H1 (cell line): ENCODE data around the gene INKA2. TPM values are rescaled to one million over a fixed set of nuclear protein-coding genes. Genes with fewer than 3 reads are reported as not detected.

Experiments used
- HDAC2 ChIP-seq, 2 experiments: fragments of 300-600 bp in 1 of 2; sonication (generic) in 1 of 2; IDR thresholded peaks; 2 replicates each; pipeline ENCODE4 v1.6.1; 2011 to 2012; ENCODE audit warnings: low read depth in 2 of 2, low read length in 2 of 2, mild to moderate bottlenecking in 2 of 2, moderate library complexity in 2 of 2, borderline replicate concordance in 1 of 2, inconsistent platforms in 1 of 2
- JUND ChIP-seq: IDR thresholded peaks from 2 replicates; pipeline ENCODE4 v1.6.1; 2011; ENCODE audit warnings: mild to moderate bottlenecking, improper control_type of control experiment, low read length
- MAFK ChIP-seq: IDR thresholded peaks from 2 replicates; pipeline ENCODE4 v1.6.1; 2012; ENCODE audit warnings: low read depth, mild to moderate bottlenecking, improper control_type of control experiment, low read length
- NRF1 ChIP-seq: IDR thresholded peaks from 2 replicates; pipeline ENCODE4 v1.6.1; 2011; ENCODE audit warnings: mild to moderate bottlenecking, low read depth, low read length, improper control_type of control experiment
- SP2 ChIP-seq: IDR thresholded peaks from 2 replicates; pipeline ENCODE4 v1.6.1; 2012; ENCODE audit warnings: mild to moderate bottlenecking, low read length, inconsistent platforms
- polyA plus RNA-seq, 7 experiments: library from polyadenylated mRNA; depleted of rRNA in 3 of 7; stranded (reverse) in 5 of 7; unstranded in 2 of 7; fragments of >200 nt in 5 of 7; fragments of 200-250 nt in 2 of 7; gene quantifications; 1 replicate in 5 of 7; 2 replicates in 1 of 7; 4 replicates in 1 of 7; pipeline versions ENCODE4 v1.2.1 to v1.2.3, GENCODE V29; 2011 to 2013; ENCODE audit warnings: missing spikeins in 2 of 7, mixed read lengths in 2 of 7
- total RNA-seq: library from RNA; stranded (reverse); fragmentation: NEBNext Ultra II Directional; extraction: Animal tissue kit (Norgen Biotek cat#: 25700); gene quantifications from 2 replicates; pipeline ENCODE4 v1.2.1, GENCODE V29; 2021
- TF ChIP-seq, protein P1 (sequence below): fragments of 300-600 bp; sonication (generic); IDR thresholded peaks from 2 replicates; pipeline ENCODE4 v1.7.1; 2012; ENCODE audit warnings: low read length, moderate library complexity, mild to moderate bottlenecking, inconsistent platforms; ENCODE audit not compliant: insufficient replicate concordance
- TF ChIP-seq, protein P2 (sequence below), 3 experiments: IDR thresholded peaks; 1 replicate in 2 of 3; 2 replicates in 1 of 3; pipeline versions ENCODE4 v1.5.1 to v1.6.1; 2011; ENCODE audit warnings: low read length in 3 of 3, mild to moderate bottlenecking in 3 of 3, inconsistent platforms in 2 of 3, low read depth in 1 of 3, moderate library complexity in 1 of 3; ENCODE audit not compliant: insufficient read depth in 1 of 3; ENCODE audit errors: control extremely low read depth in 1 of 3
- TF ChIP-seq, protein P3 (sequence below): IDR thresholded peaks from 2 replicates; pipeline ENCODE4 v1.6.1; 2011; ENCODE audit warnings: low read length, improper control_type of control experiment

The INKA2 gene
- total and polyA plus RNA-seq, 2 of the 8 experiments (the other 6 are each of a cell fraction or from before 2014, with no cell fraction given), result 4.2 to 11.5 TPM

DNA sequence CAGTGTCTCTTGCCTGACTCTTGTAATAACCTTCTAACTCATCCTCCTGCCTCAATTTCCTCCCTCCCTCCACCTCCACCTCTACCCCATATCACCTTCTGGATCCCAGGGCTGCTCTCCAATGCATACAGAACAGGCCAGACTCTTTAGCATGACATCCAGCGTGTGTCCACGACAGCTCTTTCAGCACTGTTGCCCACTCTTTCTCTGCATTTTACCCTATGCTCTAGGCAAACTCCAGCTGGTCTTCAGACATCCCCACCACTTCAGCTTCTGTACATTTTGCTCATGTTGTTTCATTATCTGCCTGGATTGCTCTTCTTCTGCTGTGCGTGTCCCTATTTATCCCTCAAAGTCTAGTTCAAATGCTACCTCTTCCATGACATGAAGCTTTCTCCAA is 4.8 kb downstream of the INKA2 start (continued):
- TF ChIP-seq, protein P1, sequence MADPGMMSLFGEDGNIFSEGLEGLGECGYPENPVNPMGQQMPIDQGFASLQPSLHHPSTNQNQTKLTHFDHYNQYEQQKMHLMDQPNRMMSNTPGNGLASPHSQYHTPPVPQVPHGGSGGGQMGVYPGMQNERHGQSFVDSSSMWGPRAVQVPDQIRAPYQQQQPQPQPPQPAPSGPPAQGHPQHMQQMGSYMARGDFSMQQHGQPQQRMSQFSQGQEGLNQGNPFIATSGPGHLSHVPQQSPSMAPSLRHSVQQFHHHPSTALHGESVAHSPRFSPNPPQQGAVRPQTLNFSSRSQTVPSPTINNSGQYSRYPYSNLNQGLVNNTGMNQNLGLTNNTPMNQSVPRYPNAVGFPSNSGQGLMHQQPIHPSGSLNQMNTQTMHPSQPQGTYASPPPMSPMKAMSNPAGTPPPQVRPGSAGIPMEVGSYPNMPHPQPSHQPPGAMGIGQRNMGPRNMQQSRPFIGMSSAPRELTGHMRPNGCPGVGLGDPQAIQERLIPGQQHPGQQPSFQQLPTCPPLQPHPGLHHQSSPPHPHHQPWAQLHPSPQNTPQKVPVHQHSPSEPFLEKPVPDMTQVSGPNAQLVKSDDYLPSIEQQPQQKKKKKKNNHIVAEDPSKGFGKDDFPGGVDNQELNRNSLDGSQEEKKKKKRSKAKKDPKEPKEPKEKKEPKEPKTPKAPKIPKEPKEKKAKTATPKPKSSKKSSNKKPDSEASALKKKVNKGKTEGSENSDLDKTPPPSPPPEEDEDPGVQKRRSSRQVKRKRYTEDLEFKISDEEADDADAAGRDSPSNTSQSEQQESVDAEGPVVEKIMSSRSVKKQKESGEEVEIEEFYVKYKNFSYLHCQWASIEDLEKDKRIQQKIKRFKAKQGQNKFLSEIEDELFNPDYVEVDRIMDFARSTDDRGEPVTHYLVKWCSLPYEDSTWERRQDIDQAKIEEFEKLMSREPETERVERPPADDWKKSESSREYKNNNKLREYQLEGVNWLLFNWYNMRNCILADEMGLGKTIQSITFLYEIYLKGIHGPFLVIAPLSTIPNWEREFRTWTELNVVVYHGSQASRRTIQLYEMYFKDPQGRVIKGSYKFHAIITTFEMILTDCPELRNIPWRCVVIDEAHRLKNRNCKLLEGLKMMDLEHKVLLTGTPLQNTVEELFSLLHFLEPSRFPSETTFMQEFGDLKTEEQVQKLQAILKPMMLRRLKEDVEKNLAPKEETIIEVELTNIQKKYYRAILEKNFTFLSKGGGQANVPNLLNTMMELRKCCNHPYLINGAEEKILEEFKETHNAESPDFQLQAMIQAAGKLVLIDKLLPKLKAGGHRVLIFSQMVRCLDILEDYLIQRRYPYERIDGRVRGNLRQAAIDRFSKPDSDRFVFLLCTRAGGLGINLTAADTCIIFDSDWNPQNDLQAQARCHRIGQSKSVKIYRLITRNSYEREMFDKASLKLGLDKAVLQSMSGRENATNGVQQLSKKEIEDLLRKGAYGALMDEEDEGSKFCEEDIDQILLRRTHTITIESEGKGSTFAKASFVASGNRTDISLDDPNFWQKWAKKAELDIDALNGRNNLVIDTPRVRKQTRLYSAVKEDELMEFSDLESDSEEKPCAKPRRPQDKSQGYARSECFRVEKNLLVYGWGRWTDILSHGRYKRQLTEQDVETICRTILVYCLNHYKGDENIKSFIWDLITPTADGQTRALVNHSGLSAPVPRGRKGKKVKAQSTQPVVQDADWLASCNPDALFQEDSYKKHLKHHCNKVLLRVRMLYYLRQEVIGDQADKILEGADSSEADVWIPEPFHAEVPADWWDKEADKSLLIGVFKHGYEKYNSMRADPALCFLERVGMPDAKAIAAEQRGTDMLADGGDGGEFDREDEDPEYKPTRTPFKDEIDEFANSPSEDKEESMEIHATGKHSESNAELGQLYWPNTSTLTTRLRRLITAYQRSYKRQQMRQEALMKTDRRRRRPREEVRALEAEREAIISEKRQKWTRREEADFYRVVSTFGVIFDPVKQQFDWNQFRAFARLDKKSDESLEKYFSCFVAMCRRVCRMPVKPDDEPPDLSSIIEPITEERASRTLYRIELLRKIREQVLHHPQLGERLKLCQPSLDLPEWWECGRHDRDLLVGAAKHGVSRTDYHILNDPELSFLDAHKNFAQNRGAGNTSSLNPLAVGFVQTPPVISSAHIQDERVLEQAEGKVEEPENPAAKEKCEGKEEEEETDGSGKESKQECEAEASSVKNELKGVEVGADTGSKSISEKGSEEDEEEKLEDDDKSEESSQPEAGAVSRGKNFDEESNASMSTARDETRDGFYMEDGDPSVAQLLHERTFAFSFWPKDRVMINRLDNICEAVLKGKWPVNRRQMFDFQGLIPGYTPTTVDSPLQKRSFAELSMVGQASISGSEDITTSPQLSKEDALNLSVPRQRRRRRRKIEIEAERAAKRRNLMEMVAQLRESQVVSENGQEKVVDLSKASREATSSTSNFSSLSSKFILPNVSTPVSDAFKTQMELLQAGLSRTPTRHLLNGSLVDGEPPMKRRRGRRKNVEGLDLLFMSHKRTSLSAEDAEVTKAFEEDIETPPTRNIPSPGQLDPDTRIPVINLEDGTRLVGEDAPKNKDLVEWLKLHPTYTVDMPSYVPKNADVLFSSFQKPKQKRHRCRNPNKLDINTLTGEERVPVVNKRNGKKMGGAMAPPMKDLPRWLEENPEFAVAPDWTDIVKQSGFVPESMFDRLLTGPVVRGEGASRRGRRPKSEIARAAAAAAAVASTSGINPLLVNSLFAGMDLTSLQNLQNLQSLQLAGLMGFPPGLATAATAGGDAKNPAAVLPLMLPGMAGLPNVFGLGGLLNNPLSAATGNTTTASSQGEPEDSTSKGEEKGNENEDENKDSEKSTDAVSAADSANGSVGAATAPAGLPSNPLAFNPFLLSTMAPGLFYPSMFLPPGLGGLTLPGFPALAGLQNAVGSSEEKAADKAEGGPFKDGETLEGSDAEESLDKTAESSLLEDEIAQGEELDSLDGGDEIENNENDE, result no peak
- TF ChIP-seq SP2 (no peak), HDAC2 (IDR thresholded peaks at IDR 0.05; ENCODE audit: borderline replicate concordance in 1 of 2, low read depth in 2 of 2, low read length in 2 of 2) (no peak), MAFK (no peak), NRF1 (no peak), JUND (no peak)
- TF ChIP-seq, protein P2, sequence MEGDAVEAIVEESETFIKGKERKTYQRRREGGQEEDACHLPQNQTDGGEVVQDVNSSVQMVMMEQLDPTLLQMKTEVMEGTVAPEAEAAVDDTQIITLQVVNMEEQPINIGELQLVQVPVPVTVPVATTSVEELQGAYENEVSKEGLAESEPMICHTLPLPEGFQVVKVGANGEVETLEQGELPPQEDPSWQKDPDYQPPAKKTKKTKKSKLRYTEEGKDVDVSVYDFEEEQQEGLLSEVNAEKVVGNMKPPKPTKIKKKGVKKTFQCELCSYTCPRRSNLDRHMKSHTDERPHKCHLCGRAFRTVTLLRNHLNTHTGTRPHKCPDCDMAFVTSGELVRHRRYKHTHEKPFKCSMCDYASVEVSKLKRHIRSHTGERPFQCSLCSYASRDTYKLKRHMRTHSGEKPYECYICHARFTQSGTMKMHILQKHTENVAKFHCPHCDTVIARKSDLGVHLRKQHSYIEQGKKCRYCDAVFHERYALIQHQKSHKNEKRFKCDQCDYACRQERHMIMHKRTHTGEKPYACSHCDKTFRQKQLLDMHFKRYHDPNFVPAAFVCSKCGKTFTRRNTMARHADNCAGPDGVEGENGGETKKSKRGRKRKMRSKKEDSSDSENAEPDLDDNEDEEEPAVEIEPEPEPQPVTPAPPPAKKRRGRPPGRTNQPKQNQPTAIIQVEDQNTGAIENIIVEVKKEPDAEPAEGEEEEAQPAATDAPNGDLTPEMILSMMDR (IDR thresholded peaks at IDR 0.05; ENCODE audit: control extremely low read depth in 1 of 3, insufficient read depth in 1 of 3, low read depth in 1 of 3, low read length in 3 of 3), result no peak
- TF ChIP-seq, protein P3, sequence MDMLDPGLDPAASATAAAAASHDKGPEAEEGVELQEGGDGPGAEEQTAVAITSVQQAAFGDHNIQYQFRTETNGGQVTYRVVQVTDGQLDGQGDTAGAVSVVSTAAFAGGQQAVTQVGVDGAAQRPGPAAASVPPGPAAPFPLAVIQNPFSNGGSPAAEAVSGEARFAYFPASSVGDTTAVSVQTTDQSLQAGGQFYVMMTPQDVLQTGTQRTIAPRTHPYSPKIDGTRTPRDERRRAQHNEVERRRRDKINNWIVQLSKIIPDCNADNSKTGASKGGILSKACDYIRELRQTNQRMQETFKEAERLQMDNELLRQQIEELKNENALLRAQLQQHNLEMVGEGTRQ, result no peak
